Fibroblast of skin of right quadriceps (primary cell): ENCODE measurements around the gene TMEM272.
A peak's percentile ranks its signal among the peaks of the same experiment; 100 is the strongest.
"Not testable (repeated sequence)": the region's sequence is repeated elsewhere in the genome, so short reads cannot be mapped to it uniquely, and the experiment has no call there.

Source experiments
- DNase-seq: peaks from one replicate; pipeline ENCODE4 v3.0.0-alpha.2; 2013

TMEM272 gene

GRCh38 chr13:51824712-51825111 is 20.3 kb downstream of the TMEM272 start:
- DNase-seq: not testable (repeated sequence)

DNA sequence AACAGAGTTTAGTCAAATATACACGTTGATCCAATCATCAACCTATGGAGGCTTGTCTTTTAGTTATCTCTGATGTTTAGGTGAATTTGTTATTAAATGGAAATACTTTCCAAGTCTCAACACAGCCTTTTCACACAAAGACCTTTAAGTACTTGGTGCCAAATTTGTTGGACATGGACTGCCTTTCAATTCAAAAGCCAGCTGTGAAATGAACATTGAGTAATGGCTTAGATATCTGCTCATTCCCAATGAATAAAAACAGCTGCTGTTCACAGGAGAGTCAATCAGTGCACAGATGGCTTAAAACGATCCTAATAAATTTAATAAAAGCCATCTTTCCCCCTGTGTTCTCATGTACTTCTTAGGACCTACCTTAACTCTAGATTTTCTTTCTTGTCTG is 21.1 kb downstream of the TMEM272 start:
- DNase-seq: no peak

GRCh38 chr13:51823359-51823758 is 21.6 kb downstream of the TMEM272 start:
- DNase-seq: no peak

DNA sequence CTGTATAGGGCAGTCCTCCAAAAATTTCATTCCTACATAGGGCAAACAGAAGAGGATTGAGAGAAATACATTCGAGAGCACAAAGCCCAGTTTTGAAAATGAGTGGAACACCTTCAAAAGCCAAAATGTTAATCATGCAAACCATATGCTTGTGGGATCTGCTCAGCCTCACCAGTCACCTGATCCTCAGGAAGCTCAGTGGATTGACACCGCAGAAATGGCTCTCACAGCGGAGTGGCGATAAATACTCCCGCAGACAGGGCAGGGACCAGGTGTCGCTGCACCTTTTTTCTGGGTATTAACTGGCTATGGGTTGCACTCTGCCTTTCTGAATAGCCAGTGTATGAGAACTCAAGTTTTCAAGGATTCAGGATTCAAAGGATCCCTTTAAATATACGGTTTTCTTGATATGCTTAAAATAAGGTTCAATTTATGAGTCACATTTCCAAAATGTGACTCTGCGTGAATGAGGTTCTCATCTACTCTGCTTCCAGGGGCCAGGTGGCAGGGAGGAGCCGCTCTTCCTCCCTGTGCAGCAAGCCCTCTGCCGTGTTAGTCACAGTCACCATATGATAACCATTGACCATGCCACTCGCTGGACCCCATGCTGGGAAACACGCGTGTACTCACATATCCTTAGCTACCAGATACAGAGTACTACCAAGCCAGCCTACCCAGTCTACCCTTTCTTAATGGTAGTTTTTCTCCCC is 22.7 kb downstream of the TMEM272 start:
- no peak for DNase-seq

DNA sequence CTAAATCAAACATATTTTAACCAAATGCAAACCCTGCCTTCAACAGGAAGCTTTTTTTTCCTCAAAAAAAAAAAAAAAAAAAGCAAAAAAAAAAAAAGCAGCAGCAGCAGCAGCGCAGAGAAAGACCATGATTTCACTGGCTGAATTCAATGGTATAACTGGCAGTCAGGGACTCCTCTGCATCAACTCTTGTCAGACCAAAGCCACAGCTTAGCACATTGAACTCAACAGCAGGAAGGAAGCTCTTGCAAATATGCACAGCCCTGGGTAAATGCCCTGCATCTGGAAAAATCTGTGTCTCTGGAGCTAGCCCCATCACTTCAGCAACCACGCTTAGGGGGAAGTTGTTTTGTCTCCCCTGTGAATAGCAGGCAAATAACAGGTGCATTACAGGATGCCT is 23.4 kb downstream of the TMEM272 start:
- DNase-seq: no peak

DNA sequence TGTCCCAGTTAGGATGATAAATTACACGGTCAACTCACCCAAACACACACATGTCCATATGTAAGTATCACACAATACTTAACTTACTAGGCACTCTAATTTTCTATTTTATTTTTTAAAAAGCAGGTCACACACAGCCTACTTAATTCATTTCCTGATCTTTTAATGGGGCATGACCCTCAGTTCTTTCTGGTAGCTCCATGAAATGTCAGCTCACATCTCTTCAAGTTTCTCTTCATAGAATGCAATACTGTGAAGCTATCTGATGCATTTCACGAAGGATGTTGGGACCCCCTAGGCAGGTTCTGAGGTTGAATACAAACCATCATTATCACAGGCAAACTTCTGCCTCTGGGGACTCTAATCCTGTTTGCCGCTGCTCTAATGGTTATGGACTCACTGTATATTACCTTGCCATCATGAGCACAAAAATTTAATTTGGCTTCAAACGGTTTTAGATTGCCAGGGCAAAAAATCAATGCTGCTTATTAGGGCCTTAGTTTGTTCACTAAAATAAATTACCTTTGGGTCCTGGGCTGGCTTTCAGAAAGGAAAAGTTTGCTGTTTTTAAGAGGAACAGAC is 24.9 kb downstream of the TMEM272 start:
- no peak for DNase-seq

- no peak for DNase-seq
These were observed 25.4 kb downstream of the TMEM272 start for GRCh38 chr13:51819544-51819943.

DNA sequence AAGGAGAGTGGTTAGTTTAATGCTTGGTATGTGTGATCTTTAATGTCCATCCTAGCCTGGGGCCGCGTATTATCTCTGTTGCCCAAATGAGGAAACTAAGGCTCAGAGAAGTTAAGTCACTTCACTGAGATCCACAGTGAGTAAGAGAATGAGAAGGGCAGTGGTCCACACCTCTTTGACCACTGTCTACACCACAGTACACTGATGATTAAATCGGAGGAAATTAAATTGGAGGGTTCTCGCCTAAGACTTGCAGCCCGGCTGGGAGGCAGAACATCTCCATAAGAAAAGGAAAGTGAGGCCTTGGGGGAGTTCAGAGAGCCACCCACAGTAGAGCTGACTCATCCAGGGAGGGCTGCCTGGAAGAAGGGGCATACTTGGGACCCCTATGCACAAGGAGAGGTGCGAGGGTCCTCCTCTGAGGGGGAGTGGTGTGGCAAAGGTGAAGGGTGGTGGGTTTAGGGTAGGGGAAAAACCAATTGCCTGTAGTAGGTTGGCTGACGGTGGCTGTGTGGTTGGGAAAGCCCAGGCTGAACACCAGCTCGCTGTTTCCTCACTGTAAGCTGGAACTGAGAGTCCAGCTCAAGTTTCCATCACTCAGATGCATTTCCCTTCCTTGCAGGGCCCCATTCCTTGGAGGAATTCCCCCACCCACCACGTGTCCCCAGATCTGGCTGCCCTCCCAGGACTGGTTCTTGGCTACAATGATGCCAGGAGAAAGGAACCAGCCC is 26.0 kb downstream of the TMEM272 start:
- no peak for DNase-seq

GRCh38 chr13:51818276-51818675 is 26.7 kb downstream of the TMEM272 start:
- no peak for DNase-seq

- no peak for DNase-seq
These were observed 27.3 kb downstream of the TMEM272 start for GRCh38 chr13:51817717-51818116.

- no peak for DNase-seq
These were observed 28.2 kb downstream of the TMEM272 start for GRCh38 chr13:51816604-51817249.

GRCh38 chr13:51815848-51816247 is 29.1 kb downstream of the TMEM272 start:
- DNase-seq: no peak

DNA sequence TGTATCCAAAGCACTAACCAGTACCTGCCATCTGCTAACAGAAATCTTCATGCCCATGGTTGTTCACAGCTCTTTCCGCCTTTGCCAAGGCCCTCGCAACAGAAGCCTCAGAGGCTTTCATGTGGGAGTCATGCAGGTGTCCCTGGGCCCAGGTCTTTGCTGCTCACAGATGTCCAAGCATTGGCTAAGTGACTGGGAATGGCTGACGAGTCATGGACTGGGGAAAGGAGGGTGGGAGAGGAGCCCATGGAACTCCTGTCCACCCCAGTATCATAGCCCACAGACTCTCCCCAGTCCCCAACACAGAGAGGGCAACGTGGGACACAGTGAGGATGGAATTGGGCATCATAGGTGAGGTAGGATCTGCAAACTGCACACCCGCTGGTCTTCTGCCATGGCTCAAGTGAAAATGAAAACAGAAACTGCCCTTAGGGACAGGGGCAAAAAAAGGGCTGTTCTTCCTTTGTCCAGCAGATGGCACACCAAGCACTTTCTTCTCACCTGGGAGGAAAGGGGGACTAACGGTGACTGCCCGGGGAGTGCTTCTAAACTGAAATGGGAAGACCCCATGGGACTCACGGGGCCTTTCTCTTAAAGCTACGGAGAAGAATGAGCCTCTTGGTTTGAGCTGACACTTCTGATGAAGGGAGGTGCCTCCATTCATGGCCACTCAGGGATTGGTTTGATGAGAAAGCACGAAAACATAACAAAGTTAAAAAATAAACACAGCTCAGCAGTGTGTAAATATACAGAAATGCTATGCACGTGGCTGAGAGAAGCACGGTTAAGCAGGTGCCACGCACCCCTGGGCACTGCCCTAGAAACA is 29.9 kb downstream of the TMEM272 start:
- peak; percentile 41 for DNase-seq

DNA sequence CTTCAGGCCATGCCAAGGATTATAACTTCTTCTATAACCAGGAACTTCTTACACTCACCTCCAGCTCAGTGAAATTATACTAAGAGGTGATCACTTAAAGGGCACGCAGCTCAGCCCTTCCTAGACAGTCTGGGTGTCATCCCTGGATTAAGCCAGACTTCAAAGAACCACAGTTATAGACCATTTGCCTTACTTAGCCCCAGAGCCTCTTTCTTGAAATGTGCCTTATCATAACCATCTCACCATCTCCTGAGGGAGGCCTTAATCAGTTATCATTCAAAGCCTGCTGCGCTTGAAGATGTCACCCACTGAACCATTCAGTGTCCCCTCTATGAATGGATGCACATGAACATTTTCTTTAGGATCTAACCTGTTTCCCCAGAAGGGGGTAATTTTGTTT is 30.9 kb downstream of the TMEM272 start:
- no peak for DNase-seq

GRCh38 chr13:51811920-51812451 is 33.0 kb downstream of the TMEM272 start:
- DNase-seq: no peak

- DNase-seq: no peak
These were observed 33.9 kb downstream of the TMEM272 start for GRCh38 chr13:51811046-51811445.

GRCh38 chr13:51808811-51809210 is 36.2 kb downstream of the TMEM272 start:
- no peak for DNase-seq

DNA sequence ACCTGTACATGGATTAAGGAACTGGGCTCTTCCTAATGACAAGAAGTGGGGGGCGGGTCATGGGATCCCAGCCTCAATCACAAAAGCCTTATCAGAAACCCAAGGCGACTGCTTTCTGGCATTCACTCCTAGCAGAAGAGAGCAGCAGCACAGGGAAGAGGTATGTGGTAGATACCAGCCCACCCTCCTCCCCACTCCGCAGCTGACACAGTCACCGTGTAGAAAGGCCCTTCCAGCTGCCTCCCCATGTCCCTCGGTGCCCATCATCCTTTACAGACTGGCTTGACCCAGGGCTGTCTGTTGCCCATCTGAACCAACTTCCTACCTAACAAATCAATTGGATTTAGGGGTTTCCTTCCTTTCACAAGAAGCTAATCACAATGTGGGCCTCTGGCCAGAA is 37.9 kb downstream of the TMEM272 start:
- DNase-seq: no peak

GRCh38 chr13:51806566-51806965 is 38.4 kb downstream of the TMEM272 start:
- DNase-seq: peak; percentile 18

- DNase-seq: no peak
These were observed 39.1 kb downstream of the TMEM272 start for GRCh38 chr13:51805925-51806324.

DNA sequence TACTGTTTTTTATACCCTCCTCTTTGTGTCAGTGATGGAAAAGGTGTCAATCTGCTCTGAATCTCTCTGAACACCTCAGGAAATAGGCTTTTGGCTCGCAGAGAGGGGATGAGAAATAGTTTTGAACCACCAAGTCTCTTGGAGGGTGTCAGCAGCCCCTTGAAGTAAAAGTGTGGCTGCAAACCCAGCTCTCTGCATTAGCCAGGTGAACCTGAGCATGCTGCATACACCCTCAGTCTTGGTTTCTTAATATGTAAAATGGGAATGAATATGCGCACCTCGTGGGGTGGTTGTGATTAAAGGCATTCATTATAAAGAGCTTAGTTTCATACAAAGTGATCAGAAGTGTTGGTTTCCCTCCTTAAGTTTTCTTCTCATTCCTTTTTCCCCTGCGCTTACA is 39.7 kb downstream of the TMEM272 start:
- DNase-seq: no peak
